Right lobe of liver (tissue), 4 donors: Measurements from ENCODE around the gene LACTBL1.

Source experiments
- CTCF ChIP-seq, 4 donors: fragments of 200-600 bp in 3 of 4; fragments of 450-650 bp in 1 of 4; IDR thresholded peaks; one replicate each; pipeline versions ENCODE4 v1.5.1 to v1.8.0; 2016 to 2022; ENCODE audit warnings: antibody characterized with exemption in 4 of 4, mild to moderate bottlenecking in 2 of 4
- POLR2A ChIP-seq: fragments of 450-650 bp; IDR thresholded peaks from one replicate; pipeline ENCODE4 v1.6.1; 2017; ENCODE audit warnings: antibody characterized with exemption, mild to moderate bottlenecking
- donor health status: DM: no; HTN: no; CAD: no.
- donor health status: DM: no; HTN: no; CAD: no.
- donor health status: DM: no; HTN: yes; CAD: no.

- TF ChIP-seq CTCF (IDR thresholded peaks at IDR 0.05), result no peak
- TF ChIP-seq POLR2A, result no peak
Measured at GRCh38 chr1:22976127-22976460, 3.4 kb upstream of the LACTBL1 start.
